ENCODE measurements around the gene GRB2.

Gene GRB2

DNA sequence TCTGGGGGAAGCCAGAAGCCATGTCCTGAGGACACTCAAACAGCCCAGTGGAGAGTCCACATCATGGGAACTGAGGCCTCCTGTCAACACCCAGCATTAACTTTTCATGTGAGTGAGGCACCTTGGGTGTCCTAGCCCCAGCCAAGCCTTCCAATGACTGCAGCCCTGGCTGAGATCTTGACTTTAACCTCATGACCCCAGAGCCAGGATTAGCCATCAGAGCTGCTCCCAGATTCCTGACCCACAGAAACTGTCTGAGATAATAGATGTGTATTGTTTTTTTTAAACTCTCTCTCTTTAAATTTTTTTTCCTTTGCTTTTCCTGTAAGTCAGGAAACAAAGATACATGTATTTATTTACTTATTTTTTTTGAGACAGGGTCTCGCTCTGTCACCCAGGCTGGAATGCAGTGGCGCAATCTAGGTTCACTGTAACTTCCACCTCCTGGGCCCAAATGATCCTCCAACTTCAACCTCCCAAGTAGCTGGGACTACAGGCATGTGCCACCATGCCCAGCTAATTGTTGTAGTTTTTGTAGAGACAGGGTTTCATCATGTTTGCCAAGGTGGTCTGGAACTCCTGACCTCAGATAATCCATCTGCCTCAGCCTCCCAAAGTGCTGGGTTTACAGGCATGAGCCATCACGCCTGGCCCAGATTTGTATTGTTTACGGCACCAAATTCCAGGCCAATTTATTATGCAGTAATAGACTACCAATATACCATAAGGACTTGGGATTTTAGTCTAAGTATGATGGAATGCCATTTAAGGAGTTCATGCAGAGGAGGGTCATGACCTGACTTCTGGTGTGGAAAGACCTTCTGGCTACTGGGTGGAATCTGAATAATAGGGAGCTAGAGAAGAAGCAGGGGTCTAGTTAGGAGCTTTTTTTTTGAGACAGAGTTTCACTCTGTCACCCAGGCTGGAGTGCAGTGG, 37.0 kb upstream of the GRB2 start:
- TF ChIP-seq CREB1 (IDR thresholded peaks at IDR 0.05; ENCODE audit: low read depth) (no peak), EP300 (IDR thresholded peaks at IDR 0.05; ENCODE audit: borderline replicate concordance) (no peak), NFIC (IDR thresholded peaks at IDR 0.05) (no peak), TEAD4 (IDR thresholded peaks at IDR 0.05) (no peak), CEBPB (IDR thresholded peaks at IDR 0.05) (peak; percentile 70; the same call in 1 of the 2 replicates), TAF1 (IDR thresholded peaks at IDR 0.05; ENCODE audit: low read depth) (no peak)
- TF ChIP-seq, protein P1, sequence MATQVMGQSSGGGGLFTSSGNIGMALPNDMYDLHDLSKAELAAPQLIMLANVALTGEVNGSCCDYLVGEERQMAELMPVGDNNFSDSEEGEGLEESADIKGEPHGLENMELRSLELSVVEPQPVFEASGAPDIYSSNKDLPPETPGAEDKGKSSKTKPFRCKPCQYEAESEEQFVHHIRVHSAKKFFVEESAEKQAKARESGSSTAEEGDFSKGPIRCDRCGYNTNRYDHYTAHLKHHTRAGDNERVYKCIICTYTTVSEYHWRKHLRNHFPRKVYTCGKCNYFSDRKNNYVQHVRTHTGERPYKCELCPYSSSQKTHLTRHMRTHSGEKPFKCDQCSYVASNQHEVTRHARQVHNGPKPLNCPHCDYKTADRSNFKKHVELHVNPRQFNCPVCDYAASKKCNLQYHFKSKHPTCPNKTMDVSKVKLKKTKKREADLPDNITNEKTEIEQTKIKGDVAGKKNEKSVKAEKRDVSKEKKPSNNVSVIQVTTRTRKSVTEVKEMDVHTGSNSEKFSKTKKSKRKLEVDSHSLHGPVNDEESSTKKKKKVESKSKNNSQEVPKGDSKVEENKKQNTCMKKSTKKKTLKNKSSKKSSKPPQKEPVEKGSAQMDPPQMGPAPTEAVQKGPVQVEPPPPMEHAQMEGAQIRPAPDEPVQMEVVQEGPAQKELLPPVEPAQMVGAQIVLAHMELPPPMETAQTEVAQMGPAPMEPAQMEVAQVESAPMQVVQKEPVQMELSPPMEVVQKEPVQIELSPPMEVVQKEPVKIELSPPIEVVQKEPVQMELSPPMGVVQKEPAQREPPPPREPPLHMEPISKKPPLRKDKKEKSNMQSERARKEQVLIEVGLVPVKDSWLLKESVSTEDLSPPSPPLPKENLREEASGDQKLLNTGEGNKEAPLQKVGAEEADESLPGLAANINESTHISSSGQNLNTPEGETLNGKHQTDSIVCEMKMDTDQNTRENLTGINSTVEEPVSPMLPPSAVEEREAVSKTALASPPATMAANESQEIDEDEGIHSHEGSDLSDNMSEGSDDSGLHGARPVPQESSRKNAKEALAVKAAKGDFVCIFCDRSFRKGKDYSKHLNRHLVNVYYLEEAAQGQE (IDR thresholded peaks at IDR 0.05; ENCODE audit: low read depth): no peak
- TF ChIP-seq, protein P2, sequence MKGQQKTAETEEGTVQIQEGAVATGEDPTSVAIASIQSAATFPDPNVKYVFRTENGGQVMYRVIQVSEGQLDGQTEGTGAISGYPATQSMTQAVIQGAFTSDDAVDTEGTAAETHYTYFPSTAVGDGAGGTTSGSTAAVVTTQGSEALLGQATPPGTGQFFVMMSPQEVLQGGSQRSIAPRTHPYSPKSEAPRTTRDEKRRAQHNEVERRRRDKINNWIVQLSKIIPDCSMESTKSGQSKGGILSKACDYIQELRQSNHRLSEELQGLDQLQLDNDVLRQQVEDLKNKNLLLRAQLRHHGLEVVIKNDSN (IDR thresholded peaks at IDR 0.05): no peak

DNA sequence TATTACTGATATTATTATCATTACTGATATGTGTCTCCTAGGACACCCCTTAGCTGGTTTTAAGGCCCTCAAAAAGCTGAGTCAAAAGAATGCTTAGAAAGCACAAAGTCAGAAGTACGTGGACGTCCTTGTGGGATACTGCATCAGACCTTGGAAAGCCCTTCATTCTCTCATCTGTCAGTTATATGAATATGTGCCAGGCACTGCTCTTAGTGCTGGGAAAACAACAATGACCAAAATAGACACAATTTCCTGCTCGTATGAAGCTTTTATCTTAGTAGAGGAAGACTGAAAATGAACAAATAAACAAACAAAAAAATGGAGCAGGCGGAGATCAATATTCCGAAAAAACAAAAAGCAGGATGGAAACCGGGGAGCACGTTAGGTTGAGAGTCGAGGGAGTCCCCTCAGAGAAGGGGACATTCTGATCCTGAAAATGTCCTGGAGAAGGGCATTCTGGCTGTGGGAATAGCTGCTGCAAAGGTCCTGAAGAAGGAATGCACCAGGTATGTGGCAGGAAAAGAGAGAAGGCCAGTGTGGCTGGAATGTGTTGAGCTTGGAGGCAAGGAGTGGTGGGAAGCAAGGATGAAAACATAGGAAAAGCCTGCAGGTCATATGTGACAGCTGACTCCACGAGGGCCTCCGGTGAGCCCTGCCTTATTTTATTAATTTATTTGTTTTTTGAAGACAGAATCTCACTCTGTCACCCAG, 35.4 kb upstream of the GRB2 start:
- TF ChIP-seq RAD21 (IDR thresholded peaks at IDR 0.05; ENCODE audit: low read depth) (no peak), EGR1 (IDR thresholded peaks at IDR 0.05) (no peak), EP300 (IDR thresholded peaks at IDR 0.05; ENCODE audit: borderline replicate concordance) (no peak), FOXM1 (IDR thresholded peaks at IDR 0.05; ENCODE audit: borderline replicate concordance, low read depth) (no peak), CEBPB (IDR thresholded peaks at IDR 0.05) (no peak), YY1 (IDR thresholded peaks at IDR 0.05; ENCODE audit: low read depth) (no peak), CREB1 (IDR thresholded peaks at IDR 0.05; ENCODE audit: low read depth) (no peak), TCF12 (IDR thresholded peaks at IDR 0.05; ENCODE audit: low read depth) (no peak)

DNA sequence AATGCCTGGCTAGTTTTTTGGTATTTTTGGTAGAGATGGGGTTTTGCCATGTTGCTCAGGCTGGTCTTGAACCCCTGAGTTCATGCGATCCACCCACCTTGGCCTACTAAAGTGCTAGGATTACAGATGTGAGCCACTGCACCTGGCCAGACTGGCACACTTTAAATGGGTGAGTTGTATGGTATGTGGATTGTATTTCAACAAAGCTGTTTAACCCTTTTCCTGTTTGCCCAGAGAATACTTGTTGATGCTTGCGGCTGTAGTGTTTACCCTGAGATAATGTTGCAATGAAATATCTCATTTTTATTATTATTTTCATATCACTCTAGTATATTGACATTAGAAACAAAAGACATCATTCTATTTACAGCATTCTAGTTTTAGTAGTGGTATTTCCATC, 33.8 kb upstream of the GRB2 start:
- TF ChIP-seq, protein P3, sequence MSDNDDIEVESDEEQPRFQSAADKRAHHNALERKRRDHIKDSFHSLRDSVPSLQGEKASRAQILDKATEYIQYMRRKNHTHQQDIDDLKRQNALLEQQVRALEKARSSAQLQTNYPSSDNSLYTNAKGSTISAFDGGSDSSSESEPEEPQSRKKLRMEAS (IDR thresholded peaks at IDR 0.05): no peak
- TF ChIP-seq EGR1 (IDR thresholded peaks at IDR 0.05): no peak
- TF ChIP-seq, protein P1 (IDR thresholded peaks at IDR 0.05; ENCODE audit: low read depth): no peak
- TF ChIP-seq CEBPB (IDR thresholded peaks at IDR 0.05): no peak
- TF ChIP-seq EP300 (IDR thresholded peaks at IDR 0.05; ENCODE audit: borderline replicate concordance): no peak
- TF ChIP-seq TAF1 (IDR thresholded peaks at IDR 0.05; ENCODE audit: low read depth): no peak
- TF ChIP-seq TCF12 (IDR thresholded peaks at IDR 0.05; ENCODE audit: low read depth): no peak
- TF ChIP-seq FOXM1 (IDR thresholded peaks at IDR 0.05; ENCODE audit: borderline replicate concordance, low read depth): no peak
- TF ChIP-seq, protein P2 (IDR thresholded peaks at IDR 0.05): no peak

DNA sequence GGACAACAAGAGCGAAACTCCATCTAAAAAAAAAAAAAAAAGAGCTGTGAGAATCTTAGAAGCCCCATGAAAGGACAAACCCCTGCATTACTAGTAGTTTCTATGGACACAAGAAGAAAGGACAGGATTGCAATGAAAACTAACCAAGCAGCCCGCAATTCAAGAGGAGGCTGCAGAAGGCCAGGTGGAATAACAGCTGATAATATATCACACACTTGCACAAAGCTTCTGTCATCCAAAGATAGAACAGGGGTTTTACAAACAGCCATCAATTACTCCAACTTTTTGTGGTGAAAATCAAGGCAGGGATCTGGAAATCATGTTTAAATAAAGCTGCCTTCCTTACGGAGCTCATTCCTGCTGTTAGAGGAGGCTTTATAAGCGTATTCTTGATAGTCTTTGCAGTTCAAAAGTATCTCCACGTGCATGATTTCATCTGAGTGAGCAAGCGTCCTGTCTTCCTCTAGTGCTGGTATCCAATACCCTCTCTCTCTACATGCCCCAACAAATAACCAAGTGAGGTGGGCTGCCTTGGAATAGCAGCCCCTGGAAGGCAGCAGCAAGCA, 27.8 kb upstream of the GRB2 start:
- TF ChIP-seq, protein P3 (IDR thresholded peaks at IDR 0.05): no peak
- TF ChIP-seq ZBTB7A (IDR thresholded peaks at IDR 0.05; ENCODE audit: low read depth): no peak

DNA sequence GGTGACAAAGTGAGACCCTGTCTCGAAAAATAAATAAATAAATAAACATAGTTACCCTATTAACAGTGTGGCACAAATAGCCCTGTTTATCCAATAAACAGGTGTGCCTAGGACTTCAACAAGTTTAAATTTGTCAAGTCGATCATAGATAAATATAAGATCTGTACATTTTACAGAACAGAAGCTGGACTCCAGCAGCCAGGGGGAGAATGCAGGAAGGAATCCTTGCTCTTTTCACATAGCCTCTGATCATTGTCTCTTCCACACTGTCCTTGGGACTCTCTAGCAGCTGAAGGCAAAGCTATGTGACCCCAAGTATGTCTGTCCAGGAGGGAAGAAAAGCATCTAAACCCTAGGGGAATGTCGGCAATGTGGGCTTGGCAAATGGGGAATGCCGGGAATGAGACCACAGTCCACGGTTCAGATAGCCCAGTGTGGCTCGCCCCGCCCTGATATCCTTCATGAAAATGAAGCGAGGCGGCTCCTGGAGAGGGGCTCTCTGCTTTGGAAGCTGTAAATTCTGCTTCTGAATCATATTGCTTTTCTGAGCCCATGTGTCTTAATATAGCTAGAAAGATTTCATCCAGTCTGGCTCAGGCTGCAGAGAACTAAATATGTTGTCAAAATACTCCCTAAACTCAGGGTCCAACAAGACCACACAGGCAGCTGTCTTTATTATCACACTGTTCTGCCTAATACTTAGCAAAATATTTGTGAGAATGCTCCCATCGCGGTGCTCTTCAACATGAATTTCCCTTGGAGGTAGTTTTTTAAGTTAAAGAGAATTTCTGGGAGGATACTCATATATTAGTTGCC, 24.9 kb upstream of the GRB2 start:
- TF ChIP-seq, protein P2 (IDR thresholded peaks at IDR 0.05): 0 out of 2 replicates have a peak, but pooled peaks have one; percentile 15
- peak; percentile 100 for TF ChIP-seq TEAD4 (IDR thresholded peaks at IDR 0.05)
- peak; percentile 67; the same call in 1 of the 2 replicates for TF ChIP-seq TAF1 (IDR thresholded peaks at IDR 0.05; ENCODE audit: low read depth)
- TF ChIP-seq, protein P3 (IDR thresholded peaks at IDR 0.05): peak; percentile 77
- TF ChIP-seq EP300 (IDR thresholded peaks at IDR 0.05; ENCODE audit: borderline replicate concordance): peak; percentile 89
- no peak for TF ChIP-seq CREB1 (IDR thresholded peaks at IDR 0.05; ENCODE audit: low read depth)
- peak; percentile 24; the same call in 1 of the 2 replicates for TF ChIP-seq RAD21 (IDR thresholded peaks at IDR 0.05; ENCODE audit: low read depth)
- 0 out of 2 replicates have a peak, but pooled peaks have one; percentile 39 for TF ChIP-seq ZBTB7A (IDR thresholded peaks at IDR 0.05; ENCODE audit: low read depth)
- TF ChIP-seq YY1 (IDR thresholded peaks at IDR 0.05; ENCODE audit: low read depth): peak; percentile 76
- TF ChIP-seq EGR1 (IDR thresholded peaks at IDR 0.05): no peak
- TF ChIP-seq, protein P1 (IDR thresholded peaks at IDR 0.05; ENCODE audit: low read depth): no peak
- TF ChIP-seq CEBPB (IDR thresholded peaks at IDR 0.05): no peak
- TF ChIP-seq FOXM1 (IDR thresholded peaks at IDR 0.05; ENCODE audit: borderline replicate concordance, low read depth): no peak
- TF ChIP-seq NFIC (IDR thresholded peaks at IDR 0.05): peak; percentile 62
- TF ChIP-seq TCF12 (IDR thresholded peaks at IDR 0.05; ENCODE audit: low read depth): peak; percentile 89
